22Rv1 (cell line): ENCODE results near the gene CCDC137.

ENCODE experiments used
- CTCF ChIP-seq: fragments of 450-650 bp; IDR thresholded peaks from 2 replicates; pipeline ENCODE4 v1.5.1; 2017; ENCODE audit warnings: mild to moderate bottlenecking
- ZFX ChIP-seq: fragments of 450-650 bp; IDR thresholded peaks from 2 replicates; pipeline ENCODE4 v1.6.1; 2017; ENCODE audit warnings: antibody characterized with exemption, borderline replicate concordance

DNA sequence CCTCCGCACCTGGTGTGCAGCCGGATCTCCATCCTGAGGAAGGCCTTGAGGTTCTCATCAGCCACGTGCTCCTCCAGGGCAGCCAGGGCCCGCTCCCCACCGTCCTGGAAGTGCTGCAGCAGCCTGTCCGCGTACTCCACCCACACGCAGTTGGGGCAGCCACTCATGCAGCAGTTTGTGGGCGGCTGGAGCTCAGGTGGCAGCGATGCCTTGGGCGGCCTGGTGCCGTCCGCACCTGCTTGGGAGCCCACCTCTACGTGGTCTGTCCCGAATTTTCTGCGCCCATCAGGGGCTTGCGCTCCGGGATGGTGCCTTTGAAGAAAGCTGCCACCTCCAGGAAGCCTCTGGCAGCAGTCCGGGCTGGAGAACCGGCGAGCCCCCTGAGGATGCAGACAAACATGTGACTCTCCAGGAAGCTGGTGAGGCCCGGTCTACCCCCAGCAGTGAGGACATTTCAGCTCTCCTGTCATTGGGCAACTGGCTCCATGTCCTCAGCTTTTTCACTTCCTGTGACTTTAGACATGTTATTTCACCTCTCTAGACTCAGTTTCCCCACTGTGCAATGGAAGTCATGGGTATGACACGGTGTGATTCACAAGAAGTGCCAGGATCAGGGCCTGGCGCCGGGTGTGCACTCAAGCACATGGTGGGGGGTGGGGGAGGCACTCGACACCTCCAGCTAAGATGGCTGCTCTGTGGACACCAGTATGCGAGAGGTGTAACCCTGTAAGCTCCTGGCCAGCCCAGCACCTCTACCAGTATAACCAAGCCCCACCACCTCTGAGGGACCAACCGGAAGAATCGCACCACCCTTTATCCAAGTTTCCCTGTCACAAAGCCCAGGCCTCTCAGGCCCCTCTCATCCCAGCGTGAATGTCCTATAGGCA, 1.1 kb upstream of the CCDC137 start:
- TF ChIP-seq CTCF = no peak
- no peak for TF ChIP-seq ZFX
